ENCODE measurements around the gene BRF1.

The BRF1 gene

DNA sequence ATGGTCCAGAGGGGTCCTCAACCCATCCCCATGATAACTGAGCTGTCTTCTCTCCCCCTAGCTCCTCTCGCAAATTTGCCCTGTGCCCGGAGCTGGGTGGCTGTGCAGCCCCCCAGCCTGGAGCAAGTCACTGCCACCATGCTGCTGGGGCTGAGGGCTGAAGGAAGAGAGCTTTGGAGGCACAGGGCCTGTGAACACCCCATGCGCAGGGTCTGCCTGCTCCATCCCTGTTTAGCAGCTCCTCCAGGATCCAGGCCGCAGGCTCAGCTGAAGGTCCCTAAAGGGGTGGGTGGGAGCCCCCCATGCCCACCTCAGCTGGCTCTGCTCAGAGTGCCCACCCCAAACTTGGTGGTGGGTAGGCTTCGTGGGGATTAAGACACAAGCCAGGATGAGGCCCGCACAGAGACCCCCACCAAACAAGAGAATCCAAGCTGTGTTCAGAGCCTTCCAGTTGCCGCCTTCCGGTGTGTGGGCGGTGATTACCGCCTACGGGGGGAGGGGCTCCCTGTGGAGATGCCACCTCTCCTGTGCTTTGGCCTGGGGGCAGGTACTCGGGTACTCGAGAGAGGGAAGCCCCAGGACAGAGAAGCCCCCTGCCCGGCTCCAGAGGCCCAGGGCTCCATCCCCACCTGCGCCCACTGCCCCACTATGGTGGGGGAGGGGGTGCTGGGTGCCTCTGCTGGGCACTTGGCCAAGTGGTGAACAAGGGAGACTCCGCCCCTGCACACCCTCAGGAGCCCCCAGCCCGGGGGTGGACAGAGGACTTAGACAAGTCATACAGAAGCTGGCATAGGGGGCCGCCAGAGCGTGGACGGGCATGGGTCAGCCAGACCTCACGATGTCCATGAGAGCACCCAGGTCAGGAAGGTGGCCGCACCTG is 130.8 kb downstream of the BRF1 start:
- Histone ChIP-seq H3K27ac (ENCODE audit: low read depth, low read length) (no peak overlapping the region), H4K20me1 (ENCODE audit: low read depth, low read length) (no peaks in the 10 kb centered on the region), H2AFZ (ENCODE audit: low read depth, low read length, severe bottlenecking) (no peak overlapping the region), H3K79me2 (ENCODE audit: insufficient read depth, low read length) (no peaks in the 10 kb centered on the region), H3K9me2 (replicated peaks; ENCODE audit: insufficient read depth, low read length) (no peaks in the 10 kb centered on the region), H3K36me3 (ENCODE audit: low read length) (no peaks in the 10 kb centered on the region), H3K4me3 (ENCODE audit: insufficient read depth, low read length, poor library complexity, severe bottlenecking) (no peak overlapping the region), H3F3A (ENCODE audit: insufficient read depth) (no peaks in the 10 kb centered on the region), H3K9ac (ENCODE audit: low read length) (no peak overlapping the region), H3K4me2 (ENCODE audit: low read depth, low read length, poor library complexity, severe bottlenecking) (no peak overlapping the region), H3K9me3 (ENCODE audit: insufficient read depth, low read length) (no peaks in the 10 kb centered on the region), H3K27me3 (ENCODE audit: low read length) (no peaks in the 10 kb centered on the region)
- TF ChIP-seq, protein P1, sequence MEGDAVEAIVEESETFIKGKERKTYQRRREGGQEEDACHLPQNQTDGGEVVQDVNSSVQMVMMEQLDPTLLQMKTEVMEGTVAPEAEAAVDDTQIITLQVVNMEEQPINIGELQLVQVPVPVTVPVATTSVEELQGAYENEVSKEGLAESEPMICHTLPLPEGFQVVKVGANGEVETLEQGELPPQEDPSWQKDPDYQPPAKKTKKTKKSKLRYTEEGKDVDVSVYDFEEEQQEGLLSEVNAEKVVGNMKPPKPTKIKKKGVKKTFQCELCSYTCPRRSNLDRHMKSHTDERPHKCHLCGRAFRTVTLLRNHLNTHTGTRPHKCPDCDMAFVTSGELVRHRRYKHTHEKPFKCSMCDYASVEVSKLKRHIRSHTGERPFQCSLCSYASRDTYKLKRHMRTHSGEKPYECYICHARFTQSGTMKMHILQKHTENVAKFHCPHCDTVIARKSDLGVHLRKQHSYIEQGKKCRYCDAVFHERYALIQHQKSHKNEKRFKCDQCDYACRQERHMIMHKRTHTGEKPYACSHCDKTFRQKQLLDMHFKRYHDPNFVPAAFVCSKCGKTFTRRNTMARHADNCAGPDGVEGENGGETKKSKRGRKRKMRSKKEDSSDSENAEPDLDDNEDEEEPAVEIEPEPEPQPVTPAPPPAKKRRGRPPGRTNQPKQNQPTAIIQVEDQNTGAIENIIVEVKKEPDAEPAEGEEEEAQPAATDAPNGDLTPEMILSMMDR (IDR thresholded peaks at IDR 0.05; ENCODE audit: insufficient read depth, low read length, poor library complexity, severe bottlenecking): no peak
- no peak for TF ChIP-seq EZH2phosphoT487 (conservative IDR thresholded peaks at IDR 0.05; ENCODE audit: low read length)

DNA sequence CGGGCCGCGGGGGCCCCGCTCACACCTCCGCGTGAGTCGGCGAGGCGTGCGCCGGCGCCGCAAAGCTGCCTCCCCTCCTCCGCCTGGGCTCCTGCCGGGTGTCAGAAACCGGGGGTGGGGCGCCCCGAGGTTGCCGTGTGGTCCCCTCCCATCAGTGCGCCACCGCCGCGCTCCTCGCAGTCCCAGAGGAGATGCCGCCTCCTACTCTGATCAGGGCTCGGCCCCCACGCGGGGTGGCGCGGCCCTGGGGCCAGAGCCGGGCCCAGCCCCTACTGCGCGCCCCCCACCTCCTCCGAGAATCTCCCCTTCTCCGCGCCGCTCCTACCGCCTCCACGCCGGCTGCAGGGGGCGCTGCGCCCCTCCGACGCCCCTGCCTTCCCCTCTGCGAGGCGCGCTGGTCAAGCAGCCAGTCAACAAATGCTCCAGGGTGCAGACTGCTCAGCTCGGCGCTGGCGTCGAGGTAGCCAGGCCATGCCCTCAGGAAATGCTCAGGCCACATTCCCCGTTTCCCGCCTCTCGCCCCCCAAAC is 131.8 kb downstream of the BRF1 start:
- Histone ChIP-seq H3F3A (ENCODE audit: insufficient read depth) (no peaks in the 10 kb centered on the region), H3K27me3 (ENCODE audit: low read length) (no peaks in the 10 kb centered on the region), H3K4me3 (ENCODE audit: insufficient read depth, low read length, poor library complexity, severe bottlenecking) (peak overlapping the region; percentile 42), H3K79me2 (ENCODE audit: insufficient read depth, low read length) (no peaks in the 10 kb centered on the region), H3K9me3 (ENCODE audit: insufficient read depth, low read length) (no peaks in the 10 kb centered on the region), H3K9ac (ENCODE audit: low read length) (no peak overlapping the region; the same call in 1 of the 2 replicates), H4K20me1 (ENCODE audit: low read depth, low read length) (no peaks in the 10 kb centered on the region), H3K4me2 (ENCODE audit: low read depth, low read length, poor library complexity, severe bottlenecking) (peak overlapping the region; percentile 53), H3K27ac (ENCODE audit: low read depth, low read length) (no peak overlapping the region), H2AFZ (ENCODE audit: low read depth, low read length, severe bottlenecking) (peak overlapping the region; percentile 61), H3K36me3 (ENCODE audit: low read length) (no peaks in the 10 kb centered on the region), H3K9me2 (replicated peaks; ENCODE audit: insufficient read depth, low read length) (no peaks in the 10 kb centered on the region)
- TF ChIP-seq EZH2phosphoT487 (conservative IDR thresholded peaks at IDR 0.05; ENCODE audit: low read length): no peak
- TF ChIP-seq, protein P1 (IDR thresholded peaks at IDR 0.05; ENCODE audit: insufficient read depth, low read length, poor library complexity, severe bottlenecking): peak; percentile 82

DNA sequence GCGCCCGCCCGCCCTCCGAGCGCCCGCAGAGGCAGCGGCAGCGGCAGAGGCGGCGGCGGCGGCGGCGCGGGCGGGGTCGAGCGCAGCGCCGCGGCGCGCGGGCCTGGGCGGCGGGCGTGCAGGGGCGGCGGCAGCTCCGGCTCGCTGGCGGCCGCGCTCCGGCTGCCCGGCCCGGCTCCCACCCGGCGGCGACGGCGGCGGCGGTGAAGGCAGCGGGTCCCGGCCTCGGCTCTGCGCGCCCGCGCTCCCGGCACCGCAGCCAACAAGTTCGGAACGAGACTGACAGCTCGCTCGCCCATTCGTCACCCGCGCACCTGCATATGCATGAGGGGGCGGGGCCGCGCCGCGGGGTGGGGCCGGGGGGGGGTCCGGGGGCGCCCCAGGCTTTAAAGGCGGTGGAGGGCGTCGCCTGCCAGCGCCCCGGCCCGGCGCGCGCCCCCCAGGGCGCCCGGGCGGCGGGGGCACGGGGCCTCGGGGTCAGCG is 132.3 kb downstream of the BRF1 start, which contains the start of gene JAG2:
Gene JAG2 (minus strand): TSS at position 281 of the 483 bp plus-strand sequence. CDS start 356 bp downstream, outside the sequence.
- no peaks in the 10 kb centered on the region for H3K27me3 ChIP-seq (ENCODE audit: low read length)
- H3K27ac ChIP-seq (ENCODE audit: low read depth, low read length): no peak within 1 kb of the TSS
- H3F3A ChIP-seq (ENCODE audit: insufficient read depth): no peaks in the 10 kb centered on the region
- peak within 1 kb of the TSS; percentile 42 for H3K4me3 ChIP-seq (ENCODE audit: insufficient read depth, low read length, poor library complexity, severe bottlenecking)
- H3K79me2 ChIP-seq (ENCODE audit: insufficient read depth, low read length): no peaks in the 10 kb centered on the region
- H4K20me1 ChIP-seq (ENCODE audit: low read depth, low read length): no peaks in the 10 kb centered on the region
- H3K9ac ChIP-seq (ENCODE audit: low read length): no peak within 1 kb of the TSS; the same call in 1 of the 2 replicates
- no peaks in the 10 kb centered on the region for H3K9me2 ChIP-seq (replicated peaks; ENCODE audit: insufficient read depth, low read length)
- H3K9me3 ChIP-seq (ENCODE audit: insufficient read depth, low read length): no peaks in the 10 kb centered on the region
- H3K4me2 ChIP-seq (ENCODE audit: low read depth, low read length, poor library complexity, severe bottlenecking): peak within 1 kb of the TSS; percentile 53
- no peak for TF ChIP-seq EZH2phosphoT487 (conservative IDR thresholded peaks at IDR 0.05; ENCODE audit: low read length)
- TF ChIP-seq, protein P1 (IDR thresholded peaks at IDR 0.05; ENCODE audit: insufficient read depth, low read length, poor library complexity, severe bottlenecking): no peak
- no peaks in the 10 kb centered on the region for H3K36me3 ChIP-seq (ENCODE audit: low read length)
- H2AFZ ChIP-seq (ENCODE audit: low read depth, low read length, severe bottlenecking): peak within 1 kb of the TSS; percentile 61

Measured in SU-DHL-6 (cell line).